NCI-H1417 (cell line): Measurements from ENCODE around the gene DBR1.
"Not testable (repeated sequence)": the region's sequence is repeated elsewhere in the genome, so short reads cannot be mapped to it uniquely, and the experiment has no call there.

Source experiments
- DNase-seq, 3 experiments: peaks; one replicate each; lab custom pipeline; 2025; lab: John Stamatoyannopoulos, UW

DBR1 gene

DNA sequence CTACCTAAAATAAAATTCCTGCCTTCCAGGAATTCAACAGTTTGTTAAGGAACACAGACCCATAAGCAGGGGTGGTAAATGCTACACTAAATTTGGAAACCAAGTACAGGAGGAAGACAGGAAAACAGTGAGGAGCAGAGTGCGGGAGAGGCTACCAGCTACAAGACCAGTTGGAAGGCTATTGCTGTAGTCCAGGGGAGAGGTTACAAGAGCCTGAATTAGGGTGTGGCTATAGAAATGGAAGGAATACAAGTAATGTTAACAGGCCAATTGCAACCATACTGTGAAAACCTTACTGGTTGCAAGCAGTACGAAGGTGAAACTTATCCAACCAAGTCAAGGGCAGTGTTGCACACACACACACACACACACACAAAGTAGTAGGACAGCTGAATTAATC, 11.5 kb upstream of the DBR1 start:
- peak in 1 of 3 experiments; percentile 37 for DNase-seq

DNA sequence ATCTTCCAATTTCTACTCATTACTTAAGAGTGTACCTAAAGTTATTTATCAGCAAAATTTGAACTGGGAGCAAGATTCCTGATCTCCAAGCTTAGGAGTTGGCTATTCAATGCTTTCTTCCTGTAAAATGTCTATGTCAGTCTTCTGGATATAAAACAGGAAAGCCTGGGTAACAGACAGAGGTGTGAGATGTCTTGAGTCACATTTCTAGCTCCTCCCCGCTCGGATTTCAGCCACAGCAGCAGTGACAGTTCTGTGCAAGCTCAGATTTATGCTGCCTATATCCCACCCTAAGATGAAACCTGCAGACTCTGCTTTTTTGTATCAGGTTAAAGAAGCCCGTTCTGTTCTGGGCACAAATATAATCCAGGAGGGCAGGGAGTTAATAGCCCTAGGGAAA, 10.3 kb upstream of the DBR1 start:
- no peak for DNase-seq

- DNase-seq: peak; percentile 11 to 78 (median 53)
Observed at GRCh38 chr3:138180375-138181029, 5.8 kb upstream of the DBR1 start.

DNA sequence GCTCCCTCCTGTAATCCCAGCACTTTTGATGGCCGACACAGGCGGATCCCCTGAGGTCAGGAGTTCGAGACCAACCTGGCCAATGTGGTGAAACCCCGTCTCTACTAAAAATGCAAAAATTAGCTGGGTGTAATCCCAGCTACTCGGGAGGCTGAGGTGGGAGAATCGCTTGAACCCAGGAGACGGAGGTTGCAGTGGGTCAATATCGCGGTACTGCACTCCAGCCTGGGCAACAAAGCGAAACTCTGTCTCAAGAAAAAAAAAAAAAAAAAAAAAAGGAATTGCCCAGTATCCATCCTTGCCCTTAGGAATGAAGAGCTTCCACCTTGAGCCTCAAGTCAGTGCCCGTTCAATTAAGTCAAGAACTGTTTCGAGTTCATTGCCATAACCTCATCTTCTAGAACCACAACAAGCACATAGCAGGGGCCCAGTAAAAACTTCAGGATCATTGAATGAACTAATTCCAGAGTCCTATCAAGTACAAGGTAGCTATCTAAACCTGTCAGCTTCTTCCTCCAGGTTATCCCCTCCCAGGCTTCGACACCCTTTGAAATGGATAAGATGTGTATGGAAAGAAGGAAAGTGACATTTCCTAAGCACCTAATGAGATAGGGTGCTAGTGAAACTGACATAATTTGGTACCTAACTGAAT, 826 bp downstream of the DBR1 start:
- DNase-seq: no peak

GRCh38 chr3:138172625-138173024, 2.1 kb downstream of the DBR1 start:
- DNase-seq: no peak

- DNase-seq: no peak
Observed at GRCh38 chr3:138165061-138165460, 9.7 kb downstream of the DBR1 start.

DNA sequence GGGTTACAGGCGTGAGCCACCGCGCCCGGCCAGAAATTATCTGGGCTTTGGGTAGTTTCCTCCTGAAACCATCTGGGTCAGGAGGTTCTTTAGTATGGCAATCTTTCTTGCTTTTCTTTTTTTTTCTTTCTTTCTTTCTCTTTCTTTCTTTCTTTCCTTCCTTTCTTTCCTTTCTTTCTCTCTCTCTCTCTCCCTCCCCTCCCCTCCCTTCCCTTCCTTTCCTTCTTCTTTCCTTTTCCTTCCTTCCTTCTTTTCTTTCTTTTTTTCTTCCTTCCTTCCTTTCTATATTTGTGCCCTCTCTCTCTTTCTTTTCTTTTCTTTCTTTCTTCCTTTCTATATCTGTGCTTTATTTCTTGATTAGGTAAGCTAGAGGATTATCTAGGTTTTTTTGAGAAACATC, 17.0 kb downstream of the DBR1 start:
- DNase-seq: no peak

DNA sequence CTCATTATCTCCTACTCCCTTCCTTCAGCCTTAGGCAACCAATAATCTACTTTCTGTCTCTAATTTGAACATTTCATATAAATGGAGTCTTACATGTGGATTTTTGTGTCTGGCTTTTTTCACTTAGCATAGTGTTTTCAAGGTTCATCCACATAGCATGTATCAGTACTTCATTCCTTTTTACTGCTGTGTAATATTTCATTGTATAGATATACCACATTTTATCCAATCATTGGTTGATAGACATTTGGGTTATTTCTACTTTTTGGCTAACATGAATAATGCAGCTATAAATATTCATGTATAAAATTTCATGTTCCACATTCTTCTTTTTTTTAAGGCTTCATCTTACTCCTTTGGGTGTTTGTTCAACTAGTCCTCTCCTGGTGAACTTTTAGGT, 20.2 kb downstream of the DBR1 start:
- no peak for DNase-seq

GRCh38 chr3:138148503-138148902, 26.2 kb downstream of the DBR1 start:
- no peak for DNase-seq

DNA sequence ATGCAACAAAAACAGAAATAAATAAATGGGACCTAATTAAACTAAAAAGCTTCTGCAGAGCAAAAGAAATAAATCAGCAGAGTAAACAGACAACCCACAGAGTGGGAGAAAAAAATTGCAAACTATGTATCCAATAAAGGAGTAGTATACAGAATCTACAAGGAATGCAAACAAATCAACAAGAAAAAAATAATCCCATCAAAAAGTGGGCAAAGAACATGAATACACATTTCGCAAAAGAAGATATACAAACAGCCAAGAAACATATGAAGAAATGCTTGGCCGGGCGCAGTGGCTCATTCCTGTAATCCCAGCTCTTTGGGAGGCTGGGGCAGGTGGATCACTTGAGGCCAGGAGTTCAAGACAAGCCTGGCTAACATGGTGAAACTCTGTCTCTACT, 32.5 kb downstream of the DBR1 start:
- not testable (repeated sequence) for DNase-seq

DNA sequence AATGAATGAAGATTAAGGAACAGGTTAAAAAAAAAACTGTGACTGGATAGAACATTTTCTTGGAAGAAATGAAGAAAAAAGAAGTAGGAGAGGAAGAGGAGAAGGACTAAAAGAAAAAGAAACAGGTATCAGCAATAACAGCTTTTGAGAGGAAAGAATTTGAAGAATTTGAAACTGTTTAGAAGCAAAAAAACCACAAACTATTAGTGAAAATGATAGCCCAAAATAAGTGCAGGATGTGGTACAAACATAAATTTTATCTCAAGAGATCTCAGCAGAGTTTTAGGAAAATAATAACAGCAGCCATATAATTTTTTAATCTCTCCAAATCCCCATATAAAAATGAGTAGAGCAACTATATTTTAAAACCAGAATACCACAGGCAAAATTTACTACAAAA, 33.8 kb downstream of the DBR1 start:
- DNase-seq: no peak

DNA sequence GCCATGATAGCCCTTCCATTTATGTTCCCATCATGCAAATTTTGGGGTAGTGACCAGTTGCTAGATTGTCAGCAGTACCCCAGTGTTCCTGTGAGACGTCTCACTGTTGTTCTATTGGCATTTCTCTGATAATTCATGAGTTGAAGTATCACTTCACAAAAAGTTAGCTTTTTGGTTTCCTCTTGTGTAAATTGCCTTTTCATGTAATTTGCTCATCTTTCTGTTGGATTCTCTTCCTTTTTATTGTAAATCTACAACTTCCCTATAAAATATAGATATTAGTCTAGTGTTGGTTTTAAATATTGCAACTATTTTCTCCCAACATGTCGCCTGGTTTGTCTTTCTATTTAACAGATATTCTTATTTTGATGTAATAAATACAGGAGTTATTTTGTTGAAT, 35.0 kb downstream of the DBR1 start:
- no peak for DNase-seq

DNA sequence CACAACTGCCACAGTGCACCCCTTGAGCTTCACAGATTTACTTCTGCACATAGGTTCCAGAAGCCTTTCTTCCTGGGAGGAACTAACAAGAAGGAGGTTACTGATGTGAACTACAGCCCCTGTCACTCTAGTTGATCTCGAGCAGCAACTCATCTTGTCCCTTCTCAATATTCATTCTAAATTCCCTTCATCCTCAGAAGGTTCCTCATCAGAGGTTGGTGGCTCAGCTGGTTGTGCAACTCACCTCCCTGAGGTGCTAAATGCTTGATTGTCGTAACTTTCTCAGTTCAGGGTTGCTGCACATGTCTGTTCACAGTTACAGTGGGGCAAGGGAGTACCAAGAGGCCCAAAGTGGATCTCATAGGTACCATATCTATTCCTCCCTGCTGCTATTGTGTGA, 36.9 kb downstream of the DBR1 start:
- DNase-seq: no peak

- DNase-seq: no peak
Observed at GRCh38 chr3:138136201-138136600, 38.5 kb downstream of the DBR1 start.

- DNase-seq: no peak
Observed at GRCh38 chr3:138135833-138136194, 38.9 kb downstream of the DBR1 start.

- no peak for DNase-seq
Observed at GRCh38 chr3:138135146-138135832, 39.4 kb downstream of the DBR1 start.

DNA sequence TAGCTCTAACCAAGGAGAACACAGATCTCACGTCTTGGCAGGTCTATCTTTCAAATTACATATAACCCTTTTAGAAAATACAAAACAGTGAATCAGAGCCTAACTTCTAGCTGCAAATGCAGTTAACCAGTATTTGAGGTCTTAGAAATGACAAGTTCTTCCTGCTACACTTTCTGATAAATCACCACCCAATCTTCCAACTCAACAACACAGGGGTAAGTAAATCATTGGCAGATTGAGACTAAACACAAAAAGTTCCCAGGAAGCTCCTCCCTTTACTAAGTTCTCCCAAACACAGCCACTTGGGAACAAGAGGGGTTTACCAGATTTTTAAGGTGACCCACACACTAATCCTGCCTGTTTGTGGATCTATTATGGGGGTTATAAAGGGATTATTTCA, 42.5 kb downstream of the DBR1 start, which contains the start of gene A4GNT:
A4GNT (minus strand) TSS at position 152 of the 400 bp plus-strand sequence. CDS start 1,134 bp downstream, outside the sequence.
- DNase-seq: no peak

DNA sequence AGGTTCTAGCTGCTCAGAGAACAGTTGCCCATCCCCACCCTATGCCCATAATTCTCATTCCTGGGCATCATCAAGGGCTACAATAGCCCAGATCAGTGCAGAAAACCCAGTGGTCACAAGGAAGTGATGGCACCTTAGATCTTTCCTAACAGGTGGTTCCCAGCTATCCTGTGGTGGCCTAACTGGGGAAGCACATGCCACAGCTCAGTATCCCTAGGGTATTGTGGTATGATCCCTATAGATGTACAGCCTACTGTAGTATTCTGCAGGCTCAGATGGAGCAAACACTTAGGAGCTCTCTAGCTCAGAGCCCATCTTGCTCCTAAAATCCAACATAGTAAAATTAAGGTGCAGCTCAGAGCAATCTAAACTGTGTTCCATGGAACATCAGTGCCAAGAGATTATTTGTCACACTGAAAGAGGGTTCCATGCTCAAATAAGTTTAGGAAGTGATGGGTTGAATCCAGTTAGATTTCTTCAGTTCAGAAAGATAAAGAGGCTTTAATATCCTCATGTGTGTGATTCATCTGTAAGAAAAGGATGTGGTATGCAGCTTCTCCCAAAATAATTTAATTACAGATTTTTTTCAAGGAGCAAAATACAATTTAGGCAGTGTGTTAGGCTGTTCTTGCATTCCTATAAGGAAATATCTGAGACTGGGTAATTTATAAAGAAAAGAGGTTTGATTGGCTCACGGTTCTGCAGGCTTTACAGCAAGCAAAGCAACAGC, 46.9 kb downstream of the DBR1 start:
- no peak for DNase-seq

- no peak for DNase-seq
Observed at GRCh38 chr3:138125548-138126221, 49.0 kb downstream of the DBR1 start.

DNA sequence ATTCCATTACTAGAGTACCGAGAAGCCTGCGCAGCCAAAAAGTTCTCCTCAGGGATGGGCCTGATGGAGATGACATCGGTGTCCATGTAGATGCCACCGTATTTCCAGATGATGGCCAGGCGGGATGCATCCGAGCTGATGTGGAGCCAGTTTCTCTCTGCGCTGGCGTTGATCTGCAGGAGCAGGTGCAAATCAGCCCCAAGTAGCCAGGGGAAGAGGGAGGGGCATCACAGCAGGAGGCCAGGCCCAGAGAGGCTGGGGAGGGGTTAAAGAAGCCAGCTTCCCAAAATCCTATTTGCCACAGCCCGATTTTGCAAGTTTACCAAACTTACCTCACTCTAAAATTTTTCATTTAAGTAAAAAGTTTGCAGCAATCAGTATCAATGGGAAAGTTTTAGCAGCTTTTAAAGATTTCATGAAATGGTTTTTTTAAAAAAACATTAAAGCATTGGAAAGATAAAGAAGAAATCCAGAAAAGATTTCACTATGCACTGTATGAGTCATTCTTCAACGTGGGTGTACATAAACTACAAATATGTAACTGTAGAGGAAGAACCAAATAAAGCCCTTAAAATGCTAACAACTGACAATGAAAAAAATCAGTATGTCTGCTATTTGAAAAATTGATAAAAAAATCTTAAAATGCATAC, 49.9 kb downstream of the DBR1 start:
- DNase-seq: no peak

- DNase-seq: no peak
Observed at GRCh38 chr3:138124188-138124587, 50.5 kb downstream of the DBR1 start.

GRCh38 chr3:138119423-138119766, 55.3 kb downstream of the DBR1 start:
- no peak for DNase-seq
